GM10847 (cell line): ENCODE data around the gene PLCG2.

Experiments
- POLR2A ChIP-seq: IDR thresholded peaks from 2 replicates; pipeline ENCODE4 v1.6.1; 2011; ENCODE audit not compliant: insufficient read length; ENCODE audit errors: extremely low read depth

PLCG2 gene

DNA sequence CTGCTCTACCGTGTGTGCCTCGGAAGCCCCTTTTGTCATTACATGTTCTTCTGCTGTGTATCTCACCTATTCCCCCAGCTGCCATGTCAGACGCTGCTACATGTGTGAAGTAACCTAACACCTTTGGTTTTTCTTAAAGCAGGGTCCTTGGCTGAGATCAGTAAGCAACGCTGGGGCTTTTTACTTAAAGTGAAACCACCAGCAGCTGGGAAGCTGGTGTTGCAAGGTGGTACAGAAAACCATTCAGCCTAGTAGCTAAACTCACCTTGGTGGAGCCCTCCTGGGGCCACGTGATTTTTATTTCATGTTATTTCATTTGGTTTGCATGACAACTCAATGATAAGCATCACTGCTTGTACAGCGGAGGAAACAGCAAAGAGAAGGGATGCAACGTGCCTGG lies 62.6 kb downstream of the PLCG2 start:
- TF ChIP-seq POLR2A = no peak

DNA sequence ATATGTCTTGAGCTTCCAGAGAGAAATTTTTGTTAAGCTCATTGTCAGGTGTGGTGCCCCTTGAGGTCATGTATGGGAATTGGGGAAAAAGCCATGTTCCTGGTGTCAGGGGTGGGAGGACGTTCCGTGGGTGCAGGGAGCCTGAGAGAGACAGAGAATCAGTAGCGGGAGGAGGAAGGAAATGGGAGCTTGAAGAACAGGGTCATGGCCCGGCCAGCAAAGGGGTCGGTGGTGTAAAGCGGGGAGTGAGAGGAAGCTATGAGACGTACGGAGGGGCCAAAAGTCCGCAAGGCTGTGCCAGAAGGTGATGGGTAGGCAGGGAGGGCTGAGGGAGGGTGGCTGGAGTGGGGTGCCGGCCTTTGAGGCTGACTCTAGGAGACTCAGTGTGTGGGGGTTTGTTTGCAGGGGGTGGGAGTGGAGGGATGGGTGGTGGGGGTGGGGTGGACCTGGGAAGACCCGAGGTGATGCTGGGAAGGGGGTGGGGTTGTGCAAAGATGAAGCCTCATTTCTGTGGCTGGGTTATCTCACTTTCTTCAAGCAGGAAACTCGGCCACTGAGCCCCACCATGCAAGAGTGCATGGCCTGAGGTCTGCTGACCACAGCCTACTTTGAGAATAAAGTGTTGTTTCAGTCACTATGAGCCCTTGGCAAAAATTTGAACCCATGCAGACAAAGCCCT lies 63.6 kb downstream of the PLCG2 start:
- no peak for TF ChIP-seq POLR2A

DNA sequence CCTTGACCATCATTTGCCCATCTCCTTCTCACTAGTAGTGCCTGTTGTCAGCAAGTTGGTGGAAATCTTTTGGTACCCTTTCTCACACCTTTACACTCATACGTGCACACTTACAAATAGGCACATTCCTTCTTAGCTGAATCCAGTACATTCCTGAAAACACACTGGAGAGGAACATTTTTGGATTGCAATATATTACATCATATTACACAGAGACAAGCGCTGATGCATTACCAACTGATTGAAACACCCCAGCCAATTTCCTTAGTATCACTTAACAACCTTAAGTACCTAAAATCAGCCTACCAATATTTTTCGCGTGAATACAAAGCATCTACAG lies 64.1 kb downstream of the PLCG2 start:
- TF ChIP-seq POLR2A = no peak

DNA sequence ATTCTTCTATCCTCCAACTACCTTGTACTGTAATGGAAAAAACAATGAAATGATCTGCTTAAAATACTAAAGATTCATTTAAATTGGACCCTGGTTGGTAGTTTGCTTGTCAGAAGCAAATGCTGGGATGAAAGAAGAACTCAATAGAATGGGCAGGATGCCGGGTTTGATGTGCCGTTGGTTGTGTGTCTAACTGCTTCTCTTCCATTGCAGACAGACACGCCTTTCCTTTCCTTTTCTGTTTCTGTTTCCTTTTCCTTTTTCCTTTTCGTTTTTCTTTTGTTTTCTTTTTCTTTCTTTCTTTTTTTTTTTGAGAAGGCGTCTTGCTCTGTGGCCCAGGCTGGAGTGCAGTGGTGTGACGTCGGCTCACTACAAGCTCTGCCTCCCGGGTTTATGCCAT lies 64.6 kb downstream of the PLCG2 start:
- no peak for TF ChIP-seq POLR2A

DNA sequence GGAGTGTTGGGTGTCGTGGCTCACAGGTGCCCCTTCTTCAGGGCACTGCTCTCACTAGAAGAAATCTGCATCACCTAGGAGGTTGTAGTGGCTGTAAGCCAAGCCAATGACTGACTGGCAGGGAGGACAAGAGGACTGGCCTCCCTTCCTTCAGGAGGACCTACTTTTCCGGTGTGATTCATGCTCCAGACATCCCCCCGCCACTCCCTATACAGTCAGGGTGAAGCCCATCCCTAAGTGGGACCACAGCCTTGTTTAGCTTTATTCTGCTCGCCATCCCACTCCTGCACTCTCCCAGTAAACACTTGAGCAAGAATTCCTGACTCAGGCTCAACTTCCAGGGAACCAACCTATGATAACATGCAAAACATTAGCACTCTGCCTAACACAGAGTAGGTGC lies 67.0 kb downstream of the PLCG2 start:
- no peak for TF ChIP-seq POLR2A

DNA sequence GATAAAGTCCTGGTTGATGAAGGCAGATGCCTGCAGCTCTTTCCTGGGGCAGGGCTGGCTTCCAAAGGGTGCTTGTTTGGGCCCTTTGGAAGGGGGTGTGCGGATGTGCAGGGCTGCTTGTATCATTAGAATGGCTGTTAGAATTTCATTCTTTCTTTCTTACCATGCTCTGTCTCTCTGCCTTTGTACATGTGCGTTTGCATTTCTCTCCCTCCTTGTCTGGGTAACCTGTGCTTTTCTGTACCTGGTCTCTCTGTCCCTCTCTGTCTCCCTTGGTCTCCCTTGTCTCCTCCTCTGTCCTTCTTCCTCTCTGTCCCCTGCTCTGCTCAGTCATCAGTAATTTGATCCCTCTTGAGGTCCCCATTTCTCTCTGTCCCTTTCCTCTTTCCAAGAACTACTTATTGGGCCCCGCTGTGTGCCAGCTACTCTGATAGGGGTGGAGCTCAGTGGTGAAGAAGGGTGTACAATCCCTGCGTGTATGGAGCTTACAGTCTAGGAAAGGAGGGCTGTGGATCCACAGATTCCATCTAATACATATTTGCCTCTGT lies 69.3 kb downstream of the PLCG2 start:
- TF ChIP-seq POLR2A = no peak

DNA sequence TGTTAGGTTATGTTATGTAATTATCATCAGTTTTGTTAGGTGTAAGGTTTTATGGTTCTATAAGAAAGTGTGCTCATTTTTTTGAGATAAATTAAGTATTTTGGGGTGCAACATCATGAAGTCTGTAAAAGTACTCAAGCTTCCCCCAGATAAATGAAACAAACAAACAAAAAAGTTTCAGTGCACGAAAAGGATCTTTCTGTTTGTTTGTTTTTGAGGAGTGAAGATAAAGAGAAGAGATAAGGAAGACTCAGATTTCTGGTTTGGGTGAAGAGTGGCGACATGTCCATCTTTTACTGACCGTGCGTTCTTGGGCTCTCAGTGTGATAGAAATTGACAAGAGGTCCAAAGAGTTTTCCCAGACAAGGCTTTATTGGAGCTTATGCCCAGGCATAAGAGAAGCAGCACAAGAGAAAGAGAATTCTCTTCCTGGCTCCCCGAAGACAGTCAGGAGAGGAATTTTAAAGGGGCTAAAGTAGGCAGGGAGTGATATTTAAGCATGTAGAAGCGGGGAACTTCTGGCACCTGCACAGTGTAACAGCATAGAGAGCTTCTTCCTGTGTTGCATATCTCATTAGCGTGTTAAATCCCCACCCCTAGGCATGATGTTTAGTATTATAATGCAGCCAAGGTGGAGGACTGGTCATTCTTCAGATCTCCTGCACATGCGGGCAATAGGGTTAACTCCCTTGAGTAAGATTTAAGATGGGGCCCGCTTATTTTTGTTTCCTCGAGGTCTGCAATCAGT lies 71.3 kb downstream of the PLCG2 start:
- no peak for TF ChIP-seq POLR2A

DNA sequence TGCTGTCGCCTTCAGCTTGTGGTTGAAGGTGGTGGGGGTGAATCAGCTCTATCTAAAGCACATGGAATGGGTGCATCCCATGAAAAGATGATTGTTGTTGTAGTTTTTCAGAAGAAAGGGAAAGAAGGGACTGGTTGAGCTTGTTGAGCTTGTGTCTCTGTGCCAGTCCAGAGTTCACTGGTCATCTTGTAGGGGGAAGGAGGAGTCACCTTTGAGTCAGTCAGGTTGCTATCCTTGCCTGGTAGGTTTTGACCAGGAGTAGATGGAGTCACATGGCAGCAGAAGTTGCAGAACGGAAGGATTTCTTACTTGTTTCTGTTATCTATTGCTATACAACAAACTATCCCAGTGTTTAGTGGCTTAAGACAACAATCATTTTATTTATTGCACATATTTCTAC lies 73.3 kb downstream of the PLCG2 start:
- no peak for TF ChIP-seq POLR2A

DNA sequence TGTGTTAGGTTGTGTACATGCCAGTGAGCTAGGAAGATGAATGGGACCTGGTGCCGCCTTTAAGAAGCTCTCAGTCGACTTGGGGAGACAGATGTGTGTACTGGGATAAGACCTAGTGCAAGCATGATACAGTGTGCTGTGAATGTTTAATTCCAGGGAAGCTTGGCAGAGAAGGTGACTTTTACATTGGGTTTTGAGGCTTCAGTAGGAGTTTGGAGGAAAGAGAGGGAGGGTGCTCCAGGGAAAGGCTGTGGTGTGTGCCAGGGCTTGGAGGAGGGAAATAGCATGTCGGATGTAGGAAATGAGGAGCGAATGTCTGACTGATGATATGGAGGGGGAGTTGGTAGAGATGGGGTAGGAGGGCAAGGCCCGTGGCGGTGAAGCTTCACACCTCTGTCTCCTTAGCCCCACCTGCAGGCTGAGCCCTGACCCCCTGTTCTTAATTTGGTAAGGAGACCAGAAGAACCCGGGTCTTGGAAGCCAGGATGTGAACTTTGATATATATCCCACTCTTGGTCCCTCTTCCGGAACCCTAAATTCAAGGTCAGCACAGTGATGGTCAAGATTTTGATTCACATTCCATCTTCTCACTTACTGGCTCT lies 76.6 kb downstream of the PLCG2 start:
- TF ChIP-seq POLR2A = no peak

DNA sequence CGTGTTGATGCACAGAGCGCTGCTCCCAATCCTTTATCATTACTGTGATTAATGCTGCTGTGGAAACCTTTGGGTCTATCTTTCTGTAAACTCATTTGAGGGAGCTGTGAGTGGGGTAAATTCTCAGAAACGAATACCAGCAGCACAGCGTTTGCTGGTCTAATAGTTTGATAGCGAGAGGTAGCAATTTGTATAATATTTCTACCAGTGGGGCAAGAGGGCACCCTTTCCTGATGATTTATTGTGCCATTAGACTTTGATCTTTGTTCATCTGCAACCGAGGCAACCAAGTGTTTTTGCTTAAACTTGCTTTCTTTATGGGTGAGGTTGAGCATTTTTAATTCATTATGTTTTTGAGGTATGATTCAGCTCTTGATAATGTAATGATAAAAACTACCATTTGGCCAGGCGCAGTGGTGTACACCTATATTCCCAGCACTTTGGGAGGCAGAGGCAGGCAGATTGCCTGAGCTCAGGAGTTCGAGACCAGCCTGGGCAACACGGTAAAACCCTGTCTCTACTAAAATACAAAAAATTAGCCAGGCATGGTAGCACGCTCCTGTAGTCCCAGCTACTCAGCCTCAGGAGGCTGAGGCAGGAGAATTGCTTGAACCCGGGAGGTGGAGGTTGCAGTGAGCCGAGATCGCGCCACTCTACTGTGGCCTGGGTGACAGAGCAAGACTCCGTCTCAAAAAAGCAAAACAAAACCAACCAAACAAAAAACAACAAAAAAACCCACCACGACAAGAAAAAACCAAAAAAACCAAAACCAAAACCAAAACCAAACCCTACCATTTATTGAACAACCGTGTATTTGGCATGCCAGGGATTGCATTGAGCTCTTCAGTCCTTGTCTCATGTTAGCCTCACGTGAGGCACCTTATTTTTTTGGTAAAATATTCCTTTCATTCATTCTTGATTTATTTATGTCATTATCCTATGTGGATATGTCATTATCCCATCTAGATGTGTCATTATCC lies 81.5 kb downstream of the PLCG2 start:
- TF ChIP-seq POLR2A = no peak

DNA sequence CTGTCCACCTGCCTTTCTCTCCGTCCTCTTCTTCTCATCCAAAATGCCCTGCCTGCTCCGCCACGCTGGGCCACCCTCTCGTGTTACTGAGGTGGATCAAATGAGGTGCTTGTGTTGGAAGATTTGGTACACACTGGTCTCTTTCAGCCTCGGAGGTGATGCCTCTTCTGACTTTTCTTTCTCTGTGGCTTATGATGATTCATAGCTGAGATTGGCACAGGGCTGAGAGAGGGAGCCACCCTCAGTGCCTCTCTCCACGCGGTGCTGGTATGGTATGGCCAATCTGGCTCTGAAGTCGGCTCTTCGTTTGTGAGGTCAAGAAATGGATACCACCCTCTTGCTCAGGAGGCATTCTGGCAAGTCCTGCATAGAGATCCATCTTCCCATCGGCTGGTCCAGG lies 82.4 kb downstream of the PLCG2 start:
- TF ChIP-seq POLR2A = no peak

DNA sequence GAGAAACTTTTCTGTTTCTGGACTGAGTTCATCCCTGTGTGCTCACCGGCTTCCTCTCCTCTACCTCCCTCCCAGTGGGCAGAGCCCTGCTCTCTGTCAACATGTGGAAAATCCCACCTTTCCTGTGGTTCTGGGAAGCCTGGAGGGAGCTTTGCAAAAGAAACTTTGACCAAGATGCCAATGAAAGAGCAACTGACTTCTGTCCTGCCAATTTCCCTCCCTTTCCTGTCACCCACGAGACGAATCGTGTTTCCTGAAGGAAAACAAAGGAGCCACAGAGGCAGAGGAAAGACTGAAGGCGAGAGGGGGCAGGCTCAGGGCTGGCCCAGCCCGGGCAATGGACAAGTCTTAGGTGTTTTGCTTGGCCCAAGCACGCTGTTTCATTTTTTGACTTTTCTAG lies 82.8 kb downstream of the PLCG2 start:
- TF ChIP-seq POLR2A = no peak

DNA sequence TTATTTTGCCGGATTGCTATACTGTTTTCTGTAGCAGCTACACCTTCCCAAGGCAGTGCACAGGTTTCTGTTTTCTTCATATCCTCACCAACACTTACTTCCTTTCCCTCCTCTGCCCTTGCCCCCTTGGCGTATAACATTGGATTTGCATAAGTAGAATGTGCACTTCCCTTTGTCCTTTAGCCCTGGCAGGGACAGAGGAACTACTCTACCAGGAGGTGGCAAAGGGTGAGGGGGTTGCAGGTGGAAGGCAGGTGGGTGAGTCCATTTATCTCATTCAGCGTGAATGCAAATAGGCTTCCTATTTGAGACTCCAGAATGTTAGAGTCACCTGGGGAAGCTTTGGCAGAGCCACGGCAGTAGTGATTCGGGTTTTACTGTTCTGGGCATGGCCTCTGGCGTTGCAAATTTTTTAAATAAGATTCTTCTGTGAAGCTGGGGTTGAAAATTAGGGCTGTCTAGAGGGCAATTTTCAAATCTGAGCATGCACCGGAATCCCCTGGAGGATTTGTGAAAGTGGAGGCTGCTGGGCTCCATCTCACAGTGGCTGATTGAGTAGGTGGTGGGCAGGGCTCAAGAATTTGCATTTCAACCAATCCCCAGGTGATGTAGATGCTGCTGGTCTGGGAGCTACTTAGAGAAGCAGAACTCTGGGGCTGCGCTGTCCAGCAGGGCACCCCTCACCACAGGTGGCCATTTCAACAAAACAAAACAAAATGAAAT lies 84.7 kb downstream of the PLCG2 start:
- TF ChIP-seq POLR2A = no peak

DNA sequence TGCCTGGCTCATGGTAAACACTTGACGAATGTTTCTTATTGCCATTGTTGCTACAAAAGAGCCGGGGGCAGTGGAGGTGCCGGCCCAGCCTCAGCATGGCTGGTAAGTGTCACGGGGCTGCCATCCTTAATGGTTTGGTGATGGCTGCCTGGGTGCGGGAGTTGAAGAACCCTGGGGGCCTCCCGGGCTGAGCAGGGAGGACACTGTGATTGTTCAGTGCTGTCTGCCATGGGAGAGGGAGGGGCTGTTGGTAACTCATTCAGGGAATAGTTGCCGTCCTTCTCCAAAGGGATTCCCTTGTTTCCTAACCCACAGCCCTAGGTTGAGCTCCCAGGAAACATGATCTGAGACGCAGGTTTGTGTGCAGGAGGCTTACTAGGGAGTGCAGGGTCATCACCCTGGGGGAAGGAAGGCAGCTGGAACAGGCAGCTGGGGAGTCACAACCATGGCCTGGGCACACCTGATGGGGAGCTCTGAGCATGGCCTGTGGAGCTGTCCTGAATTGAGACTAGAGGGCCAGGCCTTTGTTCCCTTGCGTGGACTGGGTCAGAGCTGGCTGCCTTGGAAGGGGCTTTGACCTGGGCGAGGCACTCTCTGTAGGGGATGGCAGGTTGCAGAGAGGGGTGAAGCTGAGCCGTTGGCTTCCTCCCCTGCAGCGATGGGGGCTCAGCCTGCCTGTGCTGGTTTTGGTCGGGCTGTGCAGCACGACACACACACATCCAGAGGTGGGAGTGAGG lies 85.7 kb downstream of the PLCG2 start:
- TF ChIP-seq POLR2A = no peak
